DOHH2 (cell line): ENCODE measurements around the gene SSBP3.
"Not testable (repeated sequence)": the region's sequence is repeated elsewhere in the genome, so short reads cannot be mapped to it uniquely, and the experiment has no call there.

Experiments
- H3F3A ChIP-seq: fragments of 200-600 bp; sonication (generic), shearing (Covaris generic); 2 replicates; pipeline ENCODE4 v1.6.0; 2016; ENCODE audit warnings: antibody characterized with exemption, mild to moderate bottlenecking; ENCODE audit not compliant: control insufficient read depth, insufficient read depth
- H3K27ac ChIP-seq: fragments of 200-600 bp; sonication (generic); 2 replicates; pipeline ENCODE4 v1.5.1; 2014; ENCODE audit warnings: low read depth, mild to moderate bottlenecking, low read length, moderate library complexity
- H3K27me3 ChIP-seq: fragments of 200-600 bp; sonication (generic); 2 replicates; pipeline ENCODE4 v1.6.1; 2014; ENCODE audit warnings: mild to moderate bottlenecking, low read length, mixed read lengths; ENCODE audit not compliant: control insufficient read depth
- H3K36me3 ChIP-seq: fragments of 200-600 bp; sonication (generic); 2 replicates; pipeline ENCODE4 v1.6.1; 2014; ENCODE audit warnings: mild to moderate bottlenecking, low read length, moderate library complexity, mixed read lengths; ENCODE audit not compliant: control insufficient read depth
- H3K4me1 ChIP-seq: fragments of 200-600 bp; sonication (generic); 2 replicates; pipeline ENCODE4 v1.6.1; 2014; ENCODE audit warnings: mild to moderate bottlenecking, low read length, mixed read lengths; ENCODE audit not compliant: control insufficient read depth
- H3K4me2 ChIP-seq: fragments of 200-600 bp; sonication (generic); 2 replicates; pipeline ENCODE4 v1.6.0; 2014; ENCODE audit warnings: mild to moderate bottlenecking, low read length, moderate library complexity
- H3K4me3 ChIP-seq: fragments of 200-600 bp; sonication (generic); 2 replicates; pipeline ENCODE4 v1.5.1; 2014; ENCODE audit warnings: mild to moderate bottlenecking, low read length, mixed read lengths
- H3K79me2 ChIP-seq: fragments of 200-600 bp; sonication (generic); 2 replicates; pipeline ENCODE4 v1.6.1; 2014; ENCODE audit warnings: mild to moderate bottlenecking, low read length, mixed read lengths; ENCODE audit not compliant: control insufficient read depth
- H3K9me2 ChIP-seq: fragments of 200-600 bp; sonication (generic); replicated peaks from 2 replicates; pipeline ENCODE4 v1.6.1; 2014; ENCODE audit warnings: mild to moderate bottlenecking, low read length, mixed read lengths; ENCODE audit not compliant: control insufficient read depth
- H3K9me3 ChIP-seq: fragments of 200-600 bp; sonication (generic); 2 replicates; pipeline ENCODE4 v1.6.1; 2014; ENCODE audit warnings: antibody characterized with exemption, low read length, mixed read lengths; ENCODE audit not compliant: control insufficient read depth, insufficient read depth
- H4K20me1 ChIP-seq: fragments of 200-600 bp; sonication (generic); 2 replicates; pipeline ENCODE4 v1.6.0; 2014; ENCODE audit warnings: low read depth, mild to moderate bottlenecking, antibody characterized with exemption, low read length, moderate library complexity; ENCODE audit not compliant: control insufficient read depth, insufficient read depth
- CTCF ChIP-seq: fragments of 200-600 bp; sonication (generic); IDR thresholded peaks from one replicate; pipeline ENCODE4 v1.5.1; 2014; ENCODE audit warnings: antibody characterized with exemption, mild to moderate bottlenecking, low read depth, low read length; ENCODE audit not compliant: poor library complexity, severe bottlenecking
- EZH2phosphoT487 ChIP-seq: fragments of 200-600 bp; sonication (generic); IDR thresholded peaks from 2 replicates; pipeline ENCODE4 v1.6.1; 2017; ENCODE audit warnings: borderline replicate concordance, mild to moderate bottlenecking, antibody characterized with exemption, low read length, moderate library complexity, mixed read lengths

Gene SSBP3

DNA sequence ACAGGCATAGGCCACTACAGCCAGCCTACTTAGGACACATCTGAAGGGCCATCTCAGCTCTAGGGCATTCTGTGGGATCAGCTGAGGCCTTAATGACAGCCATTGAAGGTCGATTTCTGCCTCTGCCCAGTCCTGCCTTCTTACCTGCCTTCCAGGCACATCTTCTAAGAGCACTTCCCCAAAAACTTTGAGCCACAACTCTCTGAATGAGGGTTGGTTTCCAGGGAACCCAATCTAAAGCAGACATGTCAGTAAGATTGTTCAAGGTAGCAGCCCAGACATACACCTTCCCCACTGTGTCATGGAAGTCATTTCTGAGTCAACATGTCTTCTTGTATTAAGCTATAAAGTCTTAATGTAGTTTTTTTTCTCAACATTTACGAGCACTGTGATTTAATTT is 18.2 kb upstream of the SSBP3 start:
- H3K4me3 ChIP-seq: no peak overlapping the region
- no peak overlapping the region for H3K27ac ChIP-seq
- no peaks in the 10 kb centered on the region for H3F3A ChIP-seq
- no peaks in the 10 kb centered on the region for H3K9me2 ChIP-seq
- TF ChIP-seq CTCF (no peak), EZH2phosphoT487 (no peak)
- H3K36me3 ChIP-seq: no peaks in the 10 kb centered on the region
- no peak overlapping the region for H3K4me2 ChIP-seq
- H3K79me2 ChIP-seq: no peaks in the 10 kb centered on the region
- no peaks in the 10 kb centered on the region for H3K9me3 ChIP-seq
- H3K4me1 ChIP-seq: no peaks in the 10 kb centered on the region
- H3K27me3 ChIP-seq: no peaks in the 10 kb centered on the region; the same call in 1 of the 2 replicates
- no peaks in the 10 kb centered on the region for H4K20me1 ChIP-seq

DNA sequence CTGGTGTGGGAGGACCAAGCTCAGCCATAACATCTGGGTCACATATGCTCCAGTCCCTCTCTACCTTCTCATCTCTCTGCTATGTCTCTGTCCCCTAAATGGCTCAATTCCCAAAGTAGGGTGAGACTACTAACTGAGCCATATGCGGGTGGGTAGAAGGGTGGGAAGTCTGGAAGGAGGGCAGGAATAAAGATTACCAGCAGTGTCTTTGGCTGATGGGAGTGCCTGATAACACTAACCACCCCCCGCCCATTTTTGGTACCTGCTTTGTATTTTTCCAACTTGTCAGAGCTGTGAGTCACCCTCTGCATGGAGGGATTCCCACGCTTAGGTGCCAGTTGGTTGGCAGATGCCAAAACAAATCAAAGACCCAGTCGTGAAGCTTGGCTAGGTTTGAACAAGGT is 14.9 kb upstream of the SSBP3 start:
- Histone ChIP-seq H3K4me1 (no peaks in the 10 kb centered on the region), H3K9me3 (no peaks in the 10 kb centered on the region), H3K27ac (no peak overlapping the region), H3K4me2 (no peak overlapping the region), H3K79me2 (no peaks in the 10 kb centered on the region), H4K20me1 (no peaks in the 10 kb centered on the region), H3F3A (no peaks in the 10 kb centered on the region), H3K36me3 (no peaks in the 10 kb centered on the region), H3K9me2 (no peaks in the 10 kb centered on the region), H3K4me3 (no peak overlapping the region), H3K27me3 (peaks cover 4% of the 10 kb centered on the region)
- TF ChIP-seq CTCF: no peak
- TF ChIP-seq EZH2phosphoT487: no peak

GRCh38 chr1:54418598-54418997 is 12.4 kb upstream of the SSBP3 start:
- H3K36me3 ChIP-seq, H3K27ac ChIP-seq, H3K9me3 ChIP-seq, H3K4me3 ChIP-seq, H3K4me2 ChIP-seq, H3K4me1 ChIP-seq, H4K20me1 ChIP-seq, H3F3A ChIP-seq, H3K9me2 ChIP-seq, H3K79me2 ChIP-seq: not testable (repeated sequence)
- peaks cover 15% of the 10 kb centered on the region for H3K27me3 ChIP-seq

DNA sequence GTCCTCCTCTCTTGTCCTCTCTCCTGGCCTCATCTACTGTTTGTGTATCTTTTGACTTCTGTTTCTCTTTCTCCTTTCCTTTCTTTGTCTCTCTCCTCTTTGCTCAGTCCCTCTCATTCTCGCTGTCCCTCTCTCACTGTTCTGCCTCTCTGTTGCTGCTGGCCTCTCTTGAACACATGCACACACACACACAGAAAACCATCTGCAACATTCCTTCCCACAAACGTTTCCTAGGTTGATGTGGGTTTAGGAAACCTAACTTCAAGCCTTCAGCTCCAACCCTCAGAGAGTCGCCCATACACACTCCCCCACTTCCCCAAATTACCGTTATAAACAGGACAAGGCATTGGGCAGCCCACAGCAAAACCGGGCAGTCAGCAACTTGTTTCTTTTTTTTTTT is 10.9 kb upstream of the SSBP3 start:
- Histone ChIP-seq H3K36me3 (no peaks in the 10 kb centered on the region), H3K27ac (no peak overlapping the region), H3K79me2 (no peaks in the 10 kb centered on the region), H3K4me2 (no peak overlapping the region), H3F3A (no peaks in the 10 kb centered on the region), H3K9me3 (no peaks in the 10 kb centered on the region), H4K20me1 (no peaks in the 10 kb centered on the region), H3K9me2 (no peaks in the 10 kb centered on the region), H3K4me3 (no peak overlapping the region), H3K27me3 (peaks cover 15% of the 10 kb centered on the region), H3K4me1 (peaks cover 12% of the 10 kb centered on the region)
- TF ChIP-seq EZH2phosphoT487 (no peak), CTCF (no peak)
